Keratinocyte (primary cell): ENCODE results near the gene LAMTOR5. TPM values are rescaled to one million over a fixed set of nuclear protein-coding genes. Genes with fewer than 3 reads are reported as not detected.

ENCODE experiments used
- DNase-seq: peaks from one replicate; pipeline ENCODE4 v3.0.0-alpha.2; 2011; ENCODE audit warnings: low read depth, missing footprints, low spot score
- FAIRE-seq: peaks from 2 replicates; lab custom pipeline; 2011; peaks lifted over from hg19 to GRCh38; lab: Jason Lieb, UNC
- H2AFZ ChIP-seq: 2 replicates; pipeline ENCODE4 v1.6.0; 2012; ENCODE audit warnings: low read length, control low read depth, inconsistent platforms; ENCODE audit not compliant: control insufficient read depth
- H3K27ac ChIP-seq: 2 replicates; pipeline ENCODE4 v1.5.1; 2011; ENCODE audit warnings: low read length; ENCODE audit not compliant: control insufficient read depth, insufficient read depth
- H3K27me3 ChIP-seq: 3 replicates; pipeline ENCODE4 v1.6.0; 2011; ENCODE audit warnings: low read length; ENCODE audit not compliant: control insufficient read depth, insufficient read depth; ENCODE audit errors: extremely low read depth
- H3K36me3 ChIP-seq, 2 experiments: 2 replicates in 1 of 2; 3 replicates in 1 of 2; pipeline ENCODE4 v1.5.1; 2011; ENCODE audit warnings: low read length in 2 of 2, mild to moderate bottlenecking in 1 of 2; ENCODE audit not compliant: control insufficient read depth in 2 of 2, insufficient read depth in 2 of 2; ENCODE audit errors: extremely low read depth in 1 of 2
- H3K4me1 ChIP-seq: 3 replicates; pipeline ENCODE4 v1.5.1; 2011; ENCODE audit warnings: low read length; ENCODE audit not compliant: control insufficient read depth, insufficient read depth; ENCODE audit errors: extremely low read depth
- H3K4me2 ChIP-seq: 3 replicates; pipeline ENCODE4 v1.6.0; 2011; ENCODE audit warnings: low read depth, low read length; ENCODE audit not compliant: control insufficient read depth, insufficient read depth; ENCODE audit errors: extremely low read depth
- H3K4me3 ChIP-seq, 3 experiments: fragments of 200-600 bp in 1 of 3; sonication (generic) in 1 of 3; 2 replicates in 2 of 3; 3 replicates in 1 of 3; pipeline ENCODE4 v1.5.1; 2011 to 2016; ENCODE audit warnings: low read length in 3 of 3, mild to moderate bottlenecking in 3 of 3, control low read depth in 2 of 3, inconsistent platforms in 1 of 3, low read depth in 1 of 3, mixed read lengths in 1 of 3, mixed run types in 1 of 3, moderate library complexity in 1 of 3; ENCODE audit not compliant: control insufficient read depth in 2 of 3, insufficient read depth in 2 of 3; ENCODE audit errors: extremely low read depth in 1 of 3
- H3K79me2 ChIP-seq: 2 replicates; pipeline ENCODE4 v1.6.0; 2012; ENCODE audit warnings: low read length; ENCODE audit not compliant: control insufficient read depth, insufficient read depth
- H3K9ac ChIP-seq: 3 replicates; pipeline ENCODE4 v1.6.0; 2011; ENCODE audit warnings: low read length; ENCODE audit not compliant: control insufficient read depth, insufficient read depth; ENCODE audit errors: extremely low read depth
- H3K9me1 ChIP-seq: 3 replicates; pipeline ENCODE4 v1.6.0; 2011; ENCODE audit warnings: low read length; ENCODE audit not compliant: control insufficient read depth, insufficient read depth; ENCODE audit errors: extremely low read depth
- H3K9me3 ChIP-seq: 2 replicates; pipeline ENCODE4 v1.5.1; 2012; ENCODE audit warnings: low read depth, low read length; ENCODE audit not compliant: control insufficient read depth
- H4K20me1 ChIP-seq: 3 replicates; pipeline ENCODE4 v1.6.0; 2011; ENCODE audit warnings: low read length; ENCODE audit not compliant: control insufficient read depth, insufficient read depth; ENCODE audit errors: extremely low read depth
- CTCF ChIP-seq, 3 experiments: IDR thresholded peaks in 1 of 3; conservative IDR thresholded peaks in 1 of 3; optimal IDR thresholded peaks in 1 of 3; 2 replicates in 2 of 3; 3 replicates in 1 of 3; pipeline versions ENCODE3 to v1.5.1; 2011; ENCODE audit warnings: low read length in 3 of 3, mild to moderate bottlenecking in 3 of 3, moderate library complexity in 2 of 3, control low read depth in 1 of 3, inconsistent platforms in 1 of 3; ENCODE audit not compliant: insufficient read depth in 2 of 3; ENCODE audit errors: extremely low read depth in 1 of 3
- EZH2 ChIP-seq: IDR thresholded peaks from one replicate; pipeline ENCODE4 v1.6.1; 2012; ENCODE audit warnings: inconsistent platforms, mild to moderate bottlenecking, low read length, moderate library complexity
- dilution Hi-C: fragments of 300-500 bp; cut with MboI; formaldehyde crosslinking; loops from one replicate; pipeline ENCODE4 v1.7.0; 2020; ENCODE audit warnings: low sequenced_read_pairs; ENCODE audit not compliant: extremely low pct_ligation_motif_present
- polyA plus RNA-seq, 5 experiments: library from polyadenylated mRNA; depleted of rRNA in 3 of 5; stranded (reverse) in 3 of 5; stranded (forward) in 1 of 5; unstranded in 1 of 5; fragments of >200 nt; gene quantifications; 1 replicate in 1 of 5; 2 replicates in 3 of 5; 3 replicates in 1 of 5; pipeline versions ENCODE4 v1.2.1 to v1.2.3, GENCODE V29; 2011 to 2012; ENCODE audit warnings: missing spikeins in 2 of 5, low read depth in 1 of 5, low replicate concordance in 1 of 5

LAMTOR5 gene
- polyA plus RNA-seq, 1 donor (not counting 4 experiments of a cell fraction or from before 2014, with no cell fraction given), result 365 TPM

- Histone ChIP-seq H3K36me3 (no peaks in the 10 kb centered on the region), H3K9me1 (no peaks in the 10 kb centered on the region), H4K20me1 (no peaks in the 10 kb centered on the region), H3K4me2 (no peak overlapping the region), H3K9me3 (no peaks in the 10 kb centered on the region), H3K27me3 (peaks cover 14% of the 10 kb centered on the region), H3K27ac (no peak overlapping the region), H3K4me3 (no peak overlapping the region), H3K79me2 (no peaks in the 10 kb centered on the region), H3K4me1 (no peaks in the 10 kb centered on the region), H3K9ac (no peak overlapping the region), H2AFZ (no peak overlapping the region)
- dilution Hi-C loops, result no loop called here
- FAIRE-seq (no peak), DNase-seq (no peak)
- TF ChIP-seq CTCF (optimal IDR thresholded peaks at IDR 0.05 in 1 of 3, IDR thresholded peaks at IDR 0.05 in 1 of 3, conservative IDR thresholded peaks at IDR 0.05 in 1 of 3; ENCODE audit: extremely low read depth in 1 of 3, insufficient read depth in 2 of 3, low read length in 3 of 3) (no peak), EZH2 (no peak)
Observed at GRCh38 chr1:110455151-110455550, 47.7 kb upstream of the LAMTOR5 start.

GRCh38 chr1:110454328-110454727, 46.8 kb upstream of the LAMTOR5 start:
- no peak for TF ChIP-seq EZH2
- no peak for TF ChIP-seq CTCF (optimal IDR thresholded peaks at IDR 0.05 in 1 of 3, IDR thresholded peaks at IDR 0.05 in 1 of 3, conservative IDR thresholded peaks at IDR 0.05 in 1 of 3; ENCODE audit: extremely low read depth in 1 of 3, insufficient read depth in 2 of 3, low read length in 3 of 3)
- Histone ChIP-seq H3K9me3 (no peaks in the 10 kb centered on the region), H3K4me1 (no peaks in the 10 kb centered on the region), H3K79me2 (no peaks in the 10 kb centered on the region), H3K27me3 (peaks cover 14% of the 10 kb centered on the region), H3K9ac (no peak overlapping the region), H3K4me2 (no peak overlapping the region), H2AFZ (no peak overlapping the region), H3K27ac (no peak overlapping the region), H3K9me1 (no peaks in the 10 kb centered on the region), H4K20me1 (no peaks in the 10 kb centered on the region), H3K36me3 (no peaks in the 10 kb centered on the region), H3K4me3 (no peak overlapping the region)
- FAIRE-seq, result no peak
- DNase-seq, result no peak
- dilution Hi-C loops, result no loop called here
